ENCODE measurements around the gene PDGFB. TPM values are rescaled to one million over a fixed set of nuclear protein-coding genes. Genes with fewer than 3 reads are reported as not detected.
A peak's percentile ranks its signal among the peaks of the same experiment; 100 is the strongest.

Gene PDGFB
- total RNA-seq, 1 donor from 2014 or later: 54.8 TPM

DNA sequence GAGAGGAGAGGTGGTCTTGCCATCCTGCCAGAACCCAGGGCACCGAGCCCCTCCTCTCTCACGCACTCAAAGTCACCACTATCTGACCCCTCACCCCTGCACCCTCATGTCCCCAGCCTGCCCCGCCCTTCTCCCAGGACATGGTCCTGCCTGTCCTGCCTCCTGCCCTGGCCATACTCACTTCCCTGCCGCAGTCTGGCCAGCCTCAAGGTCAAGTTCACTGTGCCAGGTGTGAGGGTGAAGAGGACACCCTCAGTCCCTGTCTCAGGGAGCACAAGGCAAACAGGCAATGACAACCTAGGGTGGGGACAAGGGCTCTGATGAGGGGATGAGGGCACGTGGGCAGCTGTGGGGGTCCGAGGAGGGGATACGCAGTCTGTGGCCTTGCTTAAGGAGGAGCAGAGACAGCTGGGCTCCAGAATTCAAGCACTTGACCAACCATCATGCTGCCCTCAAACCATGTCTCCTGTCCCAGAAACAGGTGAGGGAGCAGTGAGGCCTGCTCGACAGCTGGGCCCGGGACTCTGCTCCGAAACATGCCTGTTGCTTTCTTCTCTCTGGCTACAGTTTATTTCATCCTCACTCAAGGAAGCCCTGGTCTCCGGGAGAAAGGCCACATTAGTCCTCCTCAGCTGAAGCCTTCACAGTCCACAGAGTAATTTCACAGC, 36.6 kb downstream of the PDGFB start:
- DNase-seq (ENCODE audit: low read depth in 2 of 2): no peak

DNA sequence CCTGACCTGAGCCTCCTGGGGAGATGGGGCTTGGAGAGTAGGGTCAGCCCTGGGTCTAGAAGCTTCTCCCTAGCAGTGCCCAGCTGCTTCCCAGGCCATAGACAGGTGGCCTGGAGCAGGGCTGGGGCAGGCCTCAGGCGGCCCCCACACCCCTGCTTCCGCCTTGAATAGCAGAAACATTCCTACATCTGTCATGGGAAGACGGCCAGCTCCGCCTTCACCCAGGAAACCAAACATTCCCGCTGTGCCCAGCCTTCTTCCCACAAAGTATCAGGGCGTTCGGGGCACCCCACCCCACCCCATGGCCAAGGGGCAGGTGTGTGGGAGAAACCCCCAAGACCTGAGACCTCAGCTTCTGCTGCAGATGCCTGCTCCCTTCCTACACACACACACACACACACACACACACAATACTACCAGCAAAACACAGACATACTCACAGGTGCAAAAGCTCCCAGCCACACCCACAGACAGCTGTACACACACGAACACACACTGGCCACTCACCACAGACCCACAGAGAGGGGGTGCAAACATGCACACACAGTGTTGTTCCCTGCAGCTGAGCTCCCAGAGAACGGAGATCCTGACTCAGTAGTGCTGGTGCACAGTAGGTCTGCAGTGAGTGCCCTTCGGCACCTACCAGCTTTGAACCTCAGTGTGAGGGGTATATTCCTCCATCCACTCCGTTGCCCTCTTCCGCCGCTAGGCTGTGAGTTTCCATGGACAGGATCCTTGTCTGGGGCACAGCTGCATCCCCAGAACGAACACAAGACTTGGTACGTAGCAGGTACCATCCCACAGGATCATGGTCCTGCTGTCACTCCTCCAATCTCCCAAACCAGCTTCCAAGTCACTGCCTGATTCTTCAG, 37.4 kb downstream of the PDGFB start:
- DNase-seq (ENCODE audit: low read depth in 2 of 2): no peak

DNA sequence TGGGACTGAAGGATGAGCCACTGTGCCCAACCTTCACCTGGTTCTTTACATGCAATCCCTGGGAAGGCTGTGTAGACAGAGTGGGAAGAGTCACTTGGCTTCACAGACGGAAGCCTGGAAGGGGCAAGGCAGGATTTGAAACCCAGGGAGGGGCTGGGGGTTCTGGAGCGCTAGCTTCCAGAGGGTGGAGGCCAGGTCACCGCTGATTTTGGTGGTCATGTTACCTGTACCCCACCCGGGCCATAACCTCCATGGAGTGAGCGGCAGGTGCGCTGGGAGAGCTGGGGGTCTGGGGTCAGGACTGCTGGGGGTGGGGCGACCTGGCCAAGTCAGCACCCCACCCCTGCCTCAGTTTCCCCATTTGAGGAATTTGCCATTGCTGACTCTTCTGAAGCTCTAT, 38.3 kb downstream of the PDGFB start:
- DNase-seq (ENCODE audit: low read depth in 2 of 2): no peak

- DNase-seq (ENCODE audit: low read depth in 2 of 2): peak; percentile 31 to 73
Measured at GRCh38 chr22:39205344-39206021, 39.3 kb downstream of the PDGFB start.

DNA sequence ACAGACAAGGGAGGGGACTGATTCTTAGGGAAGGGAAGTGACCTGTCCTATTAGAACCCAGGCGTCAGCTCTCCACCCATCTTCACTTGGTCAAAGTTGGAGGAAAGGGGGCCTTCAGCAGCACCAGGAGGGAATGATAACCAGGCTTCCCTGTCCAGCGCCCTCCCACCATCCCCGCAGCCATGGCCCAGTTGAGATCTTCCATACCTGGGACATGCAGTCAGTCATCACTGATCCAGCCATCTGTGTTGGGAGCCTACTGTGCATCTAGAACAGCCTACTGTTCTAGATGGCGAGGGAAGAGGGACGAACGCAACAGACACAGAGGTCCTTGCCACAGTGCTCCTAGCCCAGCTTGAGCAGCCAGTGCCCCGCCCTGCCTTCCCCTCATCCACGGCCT, 40.6 kb downstream of the PDGFB start:
- DNase-seq (ENCODE audit: low read depth in 2 of 2): no peak

DNA sequence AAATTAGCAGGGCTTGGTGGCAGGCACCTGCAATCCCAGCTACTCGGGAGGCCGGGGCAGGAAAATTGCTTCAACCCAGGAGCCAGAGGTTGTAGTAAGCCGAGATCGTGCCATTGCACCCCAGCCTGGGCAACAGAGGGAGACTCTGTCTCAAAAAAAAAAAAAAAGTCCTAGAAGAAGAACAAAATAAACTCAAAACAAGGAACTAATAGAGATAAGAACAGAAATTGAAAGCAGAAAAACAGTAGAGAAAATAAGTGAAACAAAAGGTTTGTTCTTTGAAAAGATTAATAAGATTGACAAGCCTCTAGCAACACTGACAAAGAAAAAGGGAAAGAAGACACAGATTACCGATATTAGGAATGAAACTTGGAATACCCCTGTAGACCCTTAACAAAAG, 47.2 kb downstream of the PDGFB start:
- no peak for DNase-seq (ENCODE audit: low read depth in 2 of 2)

DNA sequence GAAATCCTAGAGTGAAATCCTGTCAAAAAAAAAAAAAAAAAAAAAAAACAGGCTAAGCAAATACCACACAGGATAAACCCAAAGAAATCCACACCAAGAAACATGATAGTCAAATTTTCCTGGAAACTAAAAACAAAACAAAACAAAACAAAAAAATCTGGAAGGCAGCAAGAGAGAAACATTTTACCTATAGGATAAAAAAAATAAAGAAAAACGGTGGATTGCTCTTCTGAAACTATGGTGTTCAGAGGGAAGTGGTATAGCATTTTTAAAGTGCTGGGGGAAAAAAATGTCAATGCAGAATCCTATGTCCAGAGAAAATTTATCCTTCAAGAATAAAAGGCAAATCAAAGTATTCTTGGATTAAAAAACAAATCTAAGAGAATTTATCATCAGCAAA, 50.7 kb downstream of the PDGFB start:
- DNase-seq (ENCODE audit: low read depth in 2 of 2): no peak

GRCh38 chr22:39188809-39189208, 56.0 kb downstream of the PDGFB start:
- DNase-seq (ENCODE audit: low read depth in 2 of 2): no peak

DNA sequence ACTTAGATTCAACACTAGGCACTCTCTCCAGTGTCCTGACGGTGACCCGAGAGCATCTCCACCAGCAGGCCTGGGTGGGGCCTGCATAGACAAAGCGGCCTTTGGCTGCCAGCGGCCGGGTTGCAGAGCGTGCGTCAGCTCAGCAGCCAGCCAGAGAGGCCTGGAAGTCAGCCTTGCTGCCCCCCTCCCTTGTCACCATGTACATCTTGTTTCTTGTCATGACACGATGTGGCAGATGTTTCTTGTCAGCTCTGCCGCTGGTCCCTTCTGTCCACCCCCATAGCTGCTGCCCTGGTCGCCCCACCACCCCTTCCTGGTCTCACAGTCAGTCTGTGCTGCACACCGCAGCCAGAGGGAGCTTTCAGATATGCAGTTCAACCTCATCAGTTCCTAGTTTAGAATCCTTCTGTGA, 59.2 kb downstream of the PDGFB start:
- DNase-seq (ENCODE audit: low read depth in 2 of 2): peak; percentile 59 to 63

DNA sequence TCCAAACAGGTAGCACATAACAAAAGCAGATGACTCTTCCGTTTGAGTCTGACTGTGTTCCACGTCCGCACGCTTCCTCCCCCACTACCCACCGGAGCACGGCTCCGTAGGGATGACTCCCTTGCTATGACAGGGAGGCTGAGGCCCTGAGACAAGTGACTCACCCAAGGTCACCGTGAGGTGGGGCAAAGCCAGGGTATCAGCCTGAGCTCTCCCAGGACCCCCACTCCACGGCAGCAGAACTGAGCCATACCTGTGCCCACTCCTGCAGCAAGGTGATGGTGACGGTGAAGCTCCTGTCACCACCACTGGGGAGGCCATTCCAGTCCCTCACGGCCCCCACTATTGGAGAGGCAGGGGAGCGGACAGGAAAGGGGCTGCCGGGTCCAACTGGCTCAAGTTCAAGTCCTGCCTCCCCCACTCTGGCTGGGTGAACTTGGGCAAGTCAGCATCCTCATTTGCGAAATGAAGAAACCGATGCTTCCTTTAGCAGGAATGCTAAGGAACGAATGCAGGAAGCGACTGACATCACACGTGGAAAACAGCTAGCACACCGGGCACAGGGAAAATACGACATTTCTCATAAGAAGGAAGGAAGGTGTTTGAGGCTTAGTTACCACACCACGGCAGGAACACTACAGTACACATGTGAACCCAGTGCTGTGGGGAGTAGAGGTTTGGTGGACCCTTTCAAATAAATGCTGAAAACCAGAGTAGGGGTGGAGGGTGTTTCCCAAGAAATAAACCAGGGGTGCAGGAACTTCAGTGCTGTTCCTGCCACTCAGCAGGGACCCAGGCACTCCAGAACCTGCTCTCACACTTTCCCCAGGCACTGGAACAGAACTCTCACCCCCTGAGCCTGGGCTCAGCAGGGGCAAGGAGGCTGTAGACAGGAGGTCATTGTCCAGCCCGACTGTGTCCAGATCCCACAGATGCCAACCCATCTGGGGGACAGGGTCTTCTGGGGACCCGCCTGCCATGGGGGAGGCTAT, 59.9 kb downstream of the PDGFB start:
- peak; percentile 19 to 86 for DNase-seq (ENCODE audit: low read depth in 2 of 2)

- peak; percentile 70 to 89 for DNase-seq (ENCODE audit: low read depth in 2 of 2)
Measured at GRCh38 chr22:39183991-39184585, 60.7 kb downstream of the PDGFB start.

GRCh38 chr22:39182478-39183030, 62.2 kb downstream of the PDGFB start:
- DNase-seq (ENCODE audit: low read depth in 2 of 2): no peak

DNA sequence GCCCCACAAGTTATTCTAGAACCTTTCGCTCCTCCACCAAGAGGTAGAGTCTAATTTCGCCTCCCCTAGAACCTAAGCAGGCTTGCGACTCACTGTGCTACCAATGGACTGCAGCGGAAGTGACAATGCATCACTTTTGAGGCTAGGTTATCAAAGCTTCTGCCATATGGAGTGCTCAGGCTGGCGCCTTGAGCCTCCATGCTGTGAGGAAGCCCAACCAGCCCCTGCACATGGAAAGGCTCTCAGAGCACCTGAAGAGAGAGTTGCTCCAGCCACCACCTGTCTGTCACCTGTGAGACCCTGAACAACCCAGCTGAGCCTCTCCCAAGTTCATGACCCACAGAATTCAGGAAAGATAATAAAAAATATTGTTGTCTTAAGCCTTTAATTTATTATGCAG, 63.0 kb downstream of the PDGFB start:
- DNase-seq (ENCODE audit: low read depth in 2 of 2): no peak

DNA sequence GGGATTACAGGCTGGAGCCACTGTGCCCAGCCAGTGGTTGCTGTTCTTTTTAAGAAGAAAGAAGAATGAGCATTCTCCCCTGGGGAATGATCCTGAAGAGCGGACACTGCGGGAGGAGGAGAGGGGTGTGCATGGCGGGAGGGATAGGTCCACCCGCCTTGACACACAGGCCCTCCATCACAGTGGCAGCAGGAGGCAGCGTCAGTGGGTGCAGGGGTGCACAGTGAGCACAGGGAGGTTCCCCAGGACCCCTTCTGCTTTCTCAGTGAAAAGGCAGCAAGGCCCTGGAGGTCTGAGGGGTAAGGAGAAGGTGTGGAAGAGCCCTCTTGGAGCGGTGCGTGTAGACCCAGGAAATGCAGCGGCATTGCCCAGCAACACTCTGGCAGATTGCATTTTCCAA, 63.4 kb downstream of the PDGFB start:
- no peak for DNase-seq (ENCODE audit: low read depth in 2 of 2)

DNA sequence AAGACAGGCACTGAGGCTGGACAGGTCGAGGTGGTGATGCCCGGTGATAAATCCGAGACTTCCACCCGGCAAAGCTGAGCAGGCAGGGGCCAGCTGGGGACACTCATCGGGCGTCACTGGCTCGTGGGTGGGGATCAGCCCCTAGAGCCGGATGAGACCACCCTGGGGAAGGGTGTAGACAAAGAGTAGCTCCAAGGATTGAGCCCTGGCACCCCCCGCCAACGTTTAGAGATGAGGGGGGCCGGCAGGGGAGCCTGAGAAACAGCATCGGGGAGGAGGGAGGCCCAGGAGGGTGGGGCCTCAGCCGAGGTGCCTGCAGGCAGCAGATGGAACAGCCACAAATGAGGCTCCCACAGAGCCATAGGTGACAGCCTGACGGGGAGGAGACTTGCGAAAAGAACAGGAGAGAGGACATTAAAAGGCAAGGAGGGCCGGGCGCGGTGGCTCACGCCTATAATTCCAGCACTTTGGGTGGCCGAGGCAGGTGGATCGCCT, 64.9 kb downstream of the PDGFB start:
- no peak for DNase-seq (ENCODE audit: low read depth in 2 of 2)

GRCh38 chr22:39179401-39179827, 65.4 kb downstream of the PDGFB start:
- DNase-seq (ENCODE audit: low read depth in 2 of 2): no peak

DNA sequence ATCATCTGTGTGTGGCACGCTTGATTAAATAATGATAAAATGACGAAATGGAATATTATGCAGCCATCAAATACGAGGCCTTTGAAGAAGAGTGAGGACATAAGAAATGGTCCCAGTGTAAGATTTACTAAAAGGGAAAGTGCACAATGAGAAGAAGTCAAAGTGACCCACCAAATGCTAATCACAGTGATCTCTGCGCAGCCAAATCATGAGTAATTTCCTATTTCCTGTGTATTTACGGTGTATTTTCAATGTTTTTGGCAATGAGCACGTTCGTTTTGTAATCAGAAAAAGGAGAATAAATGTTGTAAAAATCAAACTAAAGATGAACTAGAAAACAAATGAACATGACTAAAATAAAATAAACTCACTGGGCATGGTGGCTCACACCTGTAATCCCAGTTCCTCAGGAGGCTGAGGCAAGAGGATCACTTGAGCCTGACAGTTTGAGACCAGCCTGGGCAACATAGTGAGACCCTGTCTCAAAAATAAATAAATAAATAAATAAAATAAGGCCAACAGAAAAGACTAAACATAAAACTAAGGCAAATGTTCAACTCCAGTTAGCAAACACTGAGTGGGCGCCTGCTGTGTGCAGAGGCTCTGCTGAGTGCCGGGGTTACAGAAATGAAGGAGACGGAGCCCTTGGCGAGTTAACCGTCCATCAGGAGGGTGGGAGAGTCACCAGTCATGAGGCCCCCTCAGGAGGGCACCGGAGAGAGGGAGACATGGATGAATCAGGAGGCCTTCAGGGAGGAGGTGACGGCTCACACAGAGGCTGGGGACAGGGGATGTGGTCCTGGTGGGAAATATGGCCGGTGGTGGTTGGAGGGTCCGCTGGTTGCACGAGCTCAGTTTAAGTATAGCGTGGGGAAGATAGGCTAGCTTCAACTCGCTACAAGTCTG, 66.3 kb downstream of the PDGFB start:
- peak; percentile 87 to 92 for DNase-seq (ENCODE audit: low read depth in 2 of 2)

DNA sequence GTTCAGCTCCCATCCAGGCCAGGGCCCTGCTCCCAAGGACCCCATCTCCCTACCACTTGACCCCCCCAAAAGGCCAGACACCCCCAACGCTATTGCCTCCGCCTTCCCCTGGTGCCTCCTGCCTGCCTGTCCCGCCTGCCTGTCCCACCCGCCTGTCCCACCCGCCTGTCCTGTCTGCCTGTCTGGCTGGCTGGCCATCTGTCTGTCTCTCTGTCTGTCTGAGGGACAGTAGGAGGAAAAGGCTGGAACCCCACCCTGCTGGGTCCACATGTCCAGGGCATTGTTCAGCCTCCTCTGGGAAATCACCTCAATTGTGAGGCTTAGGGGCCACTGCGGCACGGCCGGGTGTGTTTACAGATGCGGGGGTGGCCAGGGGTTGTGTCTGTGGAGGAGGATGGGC, 67.0 kb downstream of the PDGFB start:
- DNase-seq (ENCODE audit: low read depth in 2 of 2): peak; percentile 78 to 87

- DNase-seq (ENCODE audit: low read depth in 2 of 2): no peak
Measured at GRCh38 chr22:39177456-39177775, 67.4 kb downstream of the PDGFB start.
